Activated CD4-positive, alpha-beta memory T cell treated with anti-CD3 and anti-CD28 coated beads, Interleukin-2, amount 10 ng/mL, durations not matched to agents 7 days and 5 days (primary cell): Measurements from ENCODE around the gene TMTC1. TPM values are rescaled to one million over a fixed set of nuclear protein-coding genes. Genes with fewer than 3 reads are reported as not detected.
"Not testable (repeated sequence)": the region's sequence is repeated elsewhere in the genome, so short reads cannot be mapped to it uniquely, and the experiment has no call there.

Source experiments
- CTCF ChIA-PET: fragments of 350-600 bp; sonication (Branson Sonifier 250); formaldehyde crosslinking; loops from one replicate; lab custom pipeline; 2021; ENCODE audit warnings: antibody characterized with exemption, inconsistent platforms; lab: Charles Lee
- POLR2A ChIA-PET: fragments of 350-600 bp; sonication (Branson Sonifier 250); formaldehyde crosslinking; loops from one replicate; lab custom pipeline; 2021; ENCODE audit warnings: antibody characterized with exemption; lab: Charles Lee
- DNase-seq: peaks from one replicate; pipeline ENCODE4 v3.0.0-alpha.2; 2020
- H3K27ac Mint-ChIP-seq: one replicate; pipeline ENCODE4 v1.8.0; 2021; ENCODE audit warnings: mild to moderate bottlenecking, mixed read lengths
- H3K27me3 Mint-ChIP-seq: one replicate; pipeline ENCODE4 v1.8.0; 2021; ENCODE audit warnings: mixed read lengths
- H3K36me3 Mint-ChIP-seq: one replicate; pipeline ENCODE4 v1.8.0; 2021; ENCODE audit warnings: low read depth, mixed read lengths
- H3K4me1 Mint-ChIP-seq: one replicate; pipeline ENCODE4 v1.8.0; 2021; ENCODE audit warnings: mixed read lengths
- H3K4me3 Mint-ChIP-seq: one replicate; pipeline ENCODE4 v1.8.0; 2021; ENCODE audit warnings: mild to moderate bottlenecking, mixed read lengths
- H3K9me3 Mint-ChIP-seq: one replicate; pipeline ENCODE4 v1.8.0; 2021; ENCODE audit warnings: mixed read lengths
- total RNA-seq, 2 experiments: library from RNA; stranded (reverse); gene quantifications; one replicate each; pipeline ENCODE4 v1.2.3, GENCODE V29; 2021

Gene TMTC1
- total RNA-seq, 2 experiments from 2014 or later: 0.63 to 0.93 TPM

DNA sequence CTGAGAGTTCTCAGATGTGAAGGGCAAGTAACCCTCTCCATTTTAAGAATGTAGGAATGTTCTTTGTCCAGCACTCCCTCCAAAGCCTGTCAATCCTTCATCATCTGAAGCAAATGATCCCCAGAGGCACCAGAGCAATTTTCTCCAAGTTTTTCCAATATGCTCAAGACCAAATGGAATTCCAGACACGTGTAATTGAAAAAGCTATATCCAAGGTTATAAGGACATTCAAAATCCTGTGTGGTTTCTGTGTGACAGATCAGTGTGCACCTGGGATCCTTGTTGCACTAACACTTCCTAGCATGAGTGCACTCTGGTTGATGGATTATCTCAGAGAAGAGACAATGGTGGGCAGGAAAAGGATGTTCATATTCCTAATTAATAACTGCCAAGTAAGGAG lies 220.7 kb downstream of the TMTC1 start:
- H3K4me1 Mint-ChIP-seq: no peaks in the 10 kb centered on the region
- ChIA-PET CTCF (interaction anchor here (0.9 kb wide), 2 partner anchors 10 to 12 kb away, joined by 3 to 5 read pairs; no protein-coding TSS in a partner anchor), POLR2A (no interaction called here)
- H3K27ac Mint-ChIP-seq: no peak overlapping the region
- H3K27me3 Mint-ChIP-seq: peaks cover 6% of the 10 kb centered on the region
- H3K36me3 Mint-ChIP-seq: no peaks in the 10 kb centered on the region
- H3K4me3 Mint-ChIP-seq: no peak overlapping the region
- H3K9me3 Mint-ChIP-seq: no peaks in the 10 kb centered on the region
- no peak for DNase-seq

- DNase-seq: no peak
- H3K4me1 Mint-ChIP-seq: no peaks in the 10 kb centered on the region
- ChIA-PET POLR2A (no interaction called here), CTCF (interaction anchor here (0.9 kb wide), 2 partner anchors 9 to 11 kb away, joined by 3 to 5 read pairs; no protein-coding TSS in a partner anchor)
- no peaks in the 10 kb centered on the region for H3K36me3 Mint-ChIP-seq
- H3K4me3 Mint-ChIP-seq: no peak overlapping the region
- H3K9me3 Mint-ChIP-seq: no peaks in the 10 kb centered on the region
- H3K27ac Mint-ChIP-seq: no peak overlapping the region
- H3K27me3 Mint-ChIP-seq: peaks cover 7% of the 10 kb centered on the region
Observed at GRCh38 chr12:29562110-29562804, 221.5 kb downstream of the TMTC1 start.

- no peak for DNase-seq
- no peak overlapping the region for H3K4me3 Mint-ChIP-seq
- peaks cover 7% of the 10 kb centered on the region for H3K27me3 Mint-ChIP-seq
- H3K9me3 Mint-ChIP-seq: no peaks in the 10 kb centered on the region
- POLR2A ChIA-PET: no interaction called here
- H3K4me1 Mint-ChIP-seq: no peaks in the 10 kb centered on the region
- no peak overlapping the region for H3K27ac Mint-ChIP-seq
- H3K36me3 Mint-ChIP-seq: no peaks in the 10 kb centered on the region
- CTCF ChIA-PET: no interaction called here
Observed at GRCh38 chr12:29561664-29562071, 222.1 kb downstream of the TMTC1 start.

GRCh38 chr12:29559198-29559597 lies 224.5 kb downstream of the TMTC1 start:
- no peaks in the 10 kb centered on the region for H3K9me3 Mint-ChIP-seq
- POLR2A ChIA-PET: no interaction called here

DNA sequence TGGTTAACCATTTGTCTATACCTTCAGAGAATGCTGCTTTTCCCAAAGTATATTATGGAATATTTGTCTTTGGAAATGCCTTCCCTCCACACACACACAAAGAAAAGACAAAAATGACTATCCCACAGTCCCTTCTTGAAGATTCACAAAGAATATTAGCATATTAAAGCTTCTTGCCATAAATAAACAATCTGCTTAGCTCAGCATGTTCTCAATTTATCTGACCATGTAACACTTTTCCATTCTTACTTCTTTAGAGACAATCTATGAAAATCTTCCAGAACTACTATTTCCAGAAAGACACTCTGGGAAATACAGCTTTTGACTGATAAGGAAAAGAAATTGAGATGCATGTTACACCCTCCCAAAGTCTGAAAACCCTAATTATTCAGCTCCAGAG lies 227.4 kb downstream of the TMTC1 start:
- Mint-ChIP-seq H3K4me1 (no peaks in the 10 kb centered on the region), H3K4me3 (no peak overlapping the region), H3K27ac (no peak overlapping the region), H3K9me3 (no peaks in the 10 kb centered on the region), H3K36me3 (no peaks in the 10 kb centered on the region), H3K27me3 (peaks cover 5% of the 10 kb centered on the region)
- ChIA-PET CTCF (no interaction called here), POLR2A (no interaction called here)
- no peak for DNase-seq

More at GRCh38 chr12:29559198-29559597, 224.5 kb downstream of the TMTC1 start:
- CTCF ChIA-PET: no interaction called here
- H3K4me1 Mint-ChIP-seq: no peaks in the 10 kb centered on the region
- H3K27me3 Mint-ChIP-seq: peaks cover 7% of the 10 kb centered on the region
- H3K27ac Mint-ChIP-seq: no peak overlapping the region
- H3K4me3 Mint-ChIP-seq: no peak overlapping the region
- H3K36me3 Mint-ChIP-seq: no peaks in the 10 kb centered on the region
- no peak for DNase-seq

DNA sequence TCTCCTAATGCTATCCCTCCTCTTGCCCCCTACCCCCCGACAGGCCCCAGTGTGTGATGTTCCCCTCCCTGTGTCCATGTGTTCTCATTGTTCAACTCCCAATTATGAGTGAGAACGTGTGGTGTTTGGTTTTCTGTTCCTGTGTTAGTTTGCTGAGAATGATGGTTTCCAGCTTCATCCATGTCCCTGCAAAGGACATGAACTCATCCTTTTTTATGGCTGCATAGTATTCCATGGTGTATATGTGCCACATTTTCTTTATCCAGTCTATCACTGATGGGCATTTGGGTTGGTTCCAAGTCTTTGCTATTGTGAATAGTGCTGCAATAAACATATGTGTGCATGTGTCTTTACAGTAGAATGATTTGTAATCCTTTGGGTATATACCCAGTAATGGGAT lies 228.3 kb downstream of the TMTC1 start:
- H3K27ac Mint-ChIP-seq, DNase-seq, POLR2A ChIA-PET, CTCF ChIA-PET, H3K36me3 Mint-ChIP-seq, H3K4me3 Mint-ChIP-seq, H3K4me1 Mint-ChIP-seq, H3K9me3 Mint-ChIP-seq, H3K27me3 Mint-ChIP-seq: not testable (repeated sequence)

DNA sequence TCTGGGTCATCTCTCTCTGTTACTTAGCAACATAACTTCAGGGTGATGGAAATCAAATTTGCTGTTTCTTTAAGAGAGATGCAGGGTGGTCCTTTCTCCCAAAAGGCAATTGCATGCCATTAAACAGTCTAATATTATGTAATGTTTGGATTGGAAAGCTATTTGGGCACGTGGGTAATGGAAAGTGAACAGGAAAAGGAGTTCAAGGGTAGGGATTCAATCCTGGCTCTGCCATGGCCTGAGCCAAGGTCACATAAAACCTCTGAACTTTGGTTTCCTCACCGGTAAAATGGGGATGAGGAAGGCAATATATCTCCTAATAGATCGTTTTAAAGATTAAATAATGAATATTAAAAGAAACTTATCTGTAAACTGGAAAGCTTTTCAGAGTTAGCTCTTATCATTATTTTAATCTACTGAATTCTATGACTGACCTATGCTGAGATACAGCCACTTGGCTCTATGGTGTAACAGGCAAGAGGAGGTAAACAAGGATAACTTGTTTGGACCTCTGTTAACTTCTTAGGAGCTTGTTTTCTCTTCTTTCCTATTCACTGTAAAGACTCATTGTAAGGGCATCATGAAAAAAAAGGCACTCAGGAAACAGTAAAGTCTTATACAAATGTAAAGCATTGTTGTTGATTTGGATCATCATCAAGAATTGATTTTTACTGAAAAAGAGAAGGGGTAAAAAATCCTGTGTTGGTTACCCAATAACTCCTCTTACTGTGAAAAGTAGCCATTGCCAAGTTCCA lies 230.6 kb downstream of the TMTC1 start:
- peaks cover 2% of the 10 kb centered on the region for H3K27me3 Mint-ChIP-seq
- no peaks in the 10 kb centered on the region for H3K36me3 Mint-ChIP-seq
- DNase-seq: no peak
- POLR2A ChIA-PET: no interaction called here
- H3K9me3 Mint-ChIP-seq: no peaks in the 10 kb centered on the region
- CTCF ChIA-PET: interaction anchor here (1.0 kb wide), 1 partner anchor 9 kb away, joined by 3 read pairs; no protein-coding TSS in a partner anchor
- no peak overlapping the region for H3K4me3 Mint-ChIP-seq
- H3K27ac Mint-ChIP-seq: no peak overlapping the region
- no peaks in the 10 kb centered on the region for H3K4me1 Mint-ChIP-seq

DNA sequence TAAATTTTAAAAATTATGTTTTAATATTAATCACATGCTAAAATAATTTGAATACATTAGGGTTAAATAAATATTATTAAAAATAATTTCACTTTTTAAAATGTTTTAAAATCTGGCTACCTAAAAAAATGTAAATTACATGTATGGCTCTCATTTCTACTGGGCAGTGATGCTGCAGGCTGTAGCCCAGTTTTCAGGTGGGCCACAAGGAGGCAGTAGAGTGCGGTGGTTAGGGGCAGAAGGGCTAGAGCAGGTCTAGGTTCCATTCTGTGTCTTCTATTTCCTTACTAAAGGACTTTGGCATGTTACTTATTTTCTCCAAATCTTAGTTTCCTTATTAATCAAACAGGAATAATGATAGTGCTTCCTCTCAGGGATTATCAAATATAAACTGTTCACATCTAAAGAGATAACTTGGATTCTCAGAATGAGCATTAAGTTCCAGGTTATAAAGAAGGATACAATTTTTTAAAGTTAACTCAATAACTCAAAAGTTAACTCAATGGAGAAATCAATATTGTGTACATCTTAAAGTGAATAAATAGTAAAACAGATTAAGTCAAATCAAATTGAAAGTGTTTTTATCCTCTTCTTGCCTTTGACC lies 231.3 kb downstream of the TMTC1 start:
- Mint-ChIP-seq H3K9me3 (no peaks in the 10 kb centered on the region), H3K36me3 (no peaks in the 10 kb centered on the region), H3K27me3 (no peaks in the 10 kb centered on the region), H3K4me1 (no peaks in the 10 kb centered on the region), H3K4me3 (no peak overlapping the region), H3K27ac (no peak overlapping the region)
- DNase-seq: peak; percentile 67
- CTCF ChIA-PET: interaction anchor here (1.0 kb wide), 1 partner anchor 10 kb away, joined by 3 read pairs; no protein-coding TSS in a partner anchor
- POLR2A ChIA-PET: no interaction called here

DNA sequence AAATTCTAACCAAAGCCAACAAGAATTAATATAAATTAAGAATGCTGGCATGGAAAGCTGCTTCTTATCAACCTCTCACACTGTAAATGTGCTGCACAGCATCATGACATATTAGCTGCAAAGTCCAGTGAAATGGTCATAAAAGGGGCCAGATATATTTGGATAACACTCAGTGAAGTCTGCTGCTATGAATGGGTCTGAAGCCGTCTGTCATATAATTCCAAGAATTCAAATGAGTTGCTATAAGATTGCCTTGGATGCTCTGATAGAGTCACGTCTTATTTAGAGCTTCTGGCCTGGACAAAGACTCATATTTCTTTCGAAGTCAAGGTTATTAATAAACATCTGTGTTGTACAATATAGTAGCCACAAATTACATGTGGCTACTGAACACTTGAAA lies 231.9 kb downstream of the TMTC1 start:
- Mint-ChIP-seq H3K4me1 (no peaks in the 10 kb centered on the region), H3K36me3 (no peaks in the 10 kb centered on the region), H3K27me3 (no peaks in the 10 kb centered on the region), H3K27ac (no peak overlapping the region), H3K9me3 (no peaks in the 10 kb centered on the region), H3K4me3 (no peak overlapping the region)
- ChIA-PET POLR2A (no interaction called here), CTCF (interaction anchor here (0.7 to 1.5 kb wide), 3 partner anchors 11 to 1254 kb away, joined by 3 to 5 read pairs (median 5); no protein-coding TSS in a partner anchor)
- DNase-seq: no peak

DNA sequence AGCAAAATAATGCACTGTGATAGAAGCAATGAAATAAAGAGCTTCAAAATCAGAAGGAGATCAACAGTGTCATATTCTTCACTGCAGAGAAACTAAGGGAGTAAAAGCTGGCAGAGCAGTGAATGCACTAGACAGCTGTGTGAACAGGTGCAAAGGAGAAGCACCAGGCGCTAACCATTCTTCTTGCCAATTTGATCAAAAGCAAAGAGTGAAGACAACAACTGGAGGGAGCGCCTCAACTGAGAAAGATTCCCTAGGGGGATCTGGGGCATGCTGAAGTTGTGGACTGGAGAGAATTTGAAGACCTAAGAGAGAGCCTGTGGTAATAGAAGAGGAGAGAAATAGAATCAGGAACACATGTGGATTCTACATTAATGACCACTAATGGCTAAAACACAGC lies 235.9 kb downstream of the TMTC1 start:
- ChIA-PET CTCF (interaction anchor here (1.2 kb wide), 1 partner anchor 1299 kb away, joined by 3 read pairs; no protein-coding TSS in a partner anchor), POLR2A (no interaction called here)
- Mint-ChIP-seq H3K9me3 (no peaks in the 10 kb centered on the region), H3K36me3 (no peaks in the 10 kb centered on the region), H3K4me1 (no peaks in the 10 kb centered on the region), H3K4me3 (no peak overlapping the region), H3K27ac (no peak overlapping the region), H3K27me3 (no peaks in the 10 kb centered on the region)
- DNase-seq: no peak

DNA sequence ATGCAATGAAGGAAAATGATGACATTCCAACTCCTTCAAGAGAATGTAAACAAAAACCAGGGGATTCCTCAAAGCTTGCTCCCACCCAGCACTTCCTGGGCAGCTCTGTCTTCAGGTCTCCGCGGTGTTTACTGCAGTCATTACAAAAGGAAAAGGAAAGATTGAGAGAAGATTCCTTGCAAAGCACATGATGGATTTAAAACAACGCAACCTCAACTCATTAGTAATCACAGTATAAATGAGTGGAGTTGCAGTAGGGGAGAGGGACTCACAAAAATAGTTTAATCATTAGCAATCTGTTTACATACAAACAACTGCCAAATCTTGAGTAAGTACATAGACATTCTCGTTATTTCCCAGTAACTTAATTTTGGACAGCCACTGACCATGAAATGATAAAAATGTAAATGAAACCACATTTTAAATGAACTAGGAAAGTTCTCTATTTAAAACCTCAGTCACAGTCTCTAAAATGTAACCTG lies 236.6 kb downstream of the TMTC1 start:
- H3K4me1 Mint-ChIP-seq: no peaks in the 10 kb centered on the region
- POLR2A ChIA-PET: no interaction called here
- DNase-seq: no peak
- no peak overlapping the region for H3K4me3 Mint-ChIP-seq
- no peaks in the 10 kb centered on the region for H3K27me3 Mint-ChIP-seq
- no peaks in the 10 kb centered on the region for H3K9me3 Mint-ChIP-seq
- no peak overlapping the region for H3K27ac Mint-ChIP-seq
- CTCF ChIA-PET: interaction anchor here (1.2 kb wide), 1 partner anchor 1300 kb away, joined by 3 read pairs; no protein-coding TSS in a partner anchor
- H3K36me3 Mint-ChIP-seq: no peaks in the 10 kb centered on the region

DNA sequence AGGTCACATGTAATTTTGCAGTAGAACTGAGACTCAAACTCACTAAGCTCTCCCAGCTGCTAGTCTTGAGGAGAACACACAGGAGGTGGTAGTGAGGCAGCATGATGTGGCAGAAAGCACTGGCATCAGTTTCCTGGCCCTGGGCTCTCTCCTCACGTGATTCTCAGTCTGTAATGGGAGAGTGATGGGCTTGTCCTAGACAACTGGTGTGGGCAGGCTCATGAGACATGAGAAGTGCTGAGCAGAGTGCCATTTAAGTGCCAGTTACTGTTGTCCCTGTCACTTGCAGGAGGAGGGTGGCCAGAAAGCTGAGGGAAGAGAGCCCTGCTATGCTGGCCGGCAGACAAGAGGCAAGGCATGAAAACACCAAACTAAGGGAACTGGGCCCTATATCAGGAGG lies 237.7 kb downstream of the TMTC1 start:
- Mint-ChIP-seq H3K36me3 (no peaks in the 10 kb centered on the region), H3K9me3 (no peaks in the 10 kb centered on the region), H3K27me3 (no peaks in the 10 kb centered on the region), H3K4me3 (no peak overlapping the region), H3K27ac (no peak overlapping the region), H3K4me1 (no peaks in the 10 kb centered on the region)
- no peak for DNase-seq
- POLR2A ChIA-PET: no interaction called here
- CTCF ChIA-PET: no interaction called here

- no peaks in the 10 kb centered on the region for H3K9me3 Mint-ChIP-seq
- no peak overlapping the region for H3K4me3 Mint-ChIP-seq
- H3K27ac Mint-ChIP-seq: no peak overlapping the region
- H3K36me3 Mint-ChIP-seq: no peaks in the 10 kb centered on the region
- ChIA-PET POLR2A (no interaction called here), CTCF (no interaction called here)
- no peaks in the 10 kb centered on the region for H3K27me3 Mint-ChIP-seq
- no peaks in the 10 kb centered on the region for H3K4me1 Mint-ChIP-seq
- no peak for DNase-seq
Observed at GRCh38 chr12:29545102-29545467, 238.7 kb downstream of the TMTC1 start.
